GM19372 (cell line): Measurements from ENCODE around the gene TMEM217.

Experiments
- ATAC-seq: cut with Tn5 transposase; IDR thresholded peaks from one replicate; pipeline ENCODE4 v1.9.1; 2021; ENCODE audit warnings: mild to moderate bottlenecking, low read depth, moderate library complexity; ENCODE audit not compliant: unreplicated experiment

The TMEM217 gene

GRCh38 chr6:37280162-37280887, 22.4 kb upstream of the TMEM217 start:
- ATAC-seq, result no peak

GRCh38 chr6:37279366-37280134, 21.6 kb upstream of the TMEM217 start:
- no peak for ATAC-seq

DNA sequence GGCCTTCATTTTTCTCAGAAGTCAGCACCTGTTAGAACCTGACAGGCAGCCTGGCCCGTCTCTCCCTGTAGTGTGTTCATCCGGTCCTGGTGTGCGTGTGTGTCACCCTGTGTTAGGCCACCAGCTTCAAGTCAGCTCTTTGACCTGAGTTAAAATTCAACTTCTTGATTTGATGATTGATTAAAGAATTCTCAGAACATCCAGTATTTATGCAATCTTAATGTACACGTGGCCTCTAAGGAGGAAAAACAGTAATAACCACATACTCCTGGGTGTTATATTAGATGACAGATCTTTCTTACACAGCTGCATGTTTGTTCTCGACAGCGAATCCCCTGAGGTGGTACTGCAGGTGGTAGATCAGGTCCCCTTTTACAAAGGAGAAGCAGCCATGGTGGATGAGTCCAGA, 19.1 kb upstream of the TMEM217 start:
- no peak for ATAC-seq

DNA sequence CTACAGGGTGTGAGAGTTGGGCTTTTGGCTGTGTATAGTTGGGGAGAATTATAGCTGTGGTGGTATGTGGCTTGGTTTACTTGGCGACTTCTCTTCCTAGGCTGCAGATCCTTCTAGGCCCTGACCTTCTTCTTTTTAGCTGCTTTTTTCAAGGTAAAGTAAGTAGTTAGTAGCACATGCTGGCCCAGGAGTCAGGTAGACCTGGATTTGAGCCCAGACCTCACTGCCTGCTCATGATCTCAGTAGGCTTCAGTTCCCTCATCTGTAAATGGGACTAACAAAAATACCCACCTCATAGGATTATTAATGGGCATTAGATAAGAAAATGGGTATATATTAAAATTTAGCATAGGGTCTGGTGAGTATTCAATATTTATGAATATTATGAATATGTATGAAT, 17.4 kb upstream of the TMEM217 start:
- ATAC-seq, result no peak

DNA sequence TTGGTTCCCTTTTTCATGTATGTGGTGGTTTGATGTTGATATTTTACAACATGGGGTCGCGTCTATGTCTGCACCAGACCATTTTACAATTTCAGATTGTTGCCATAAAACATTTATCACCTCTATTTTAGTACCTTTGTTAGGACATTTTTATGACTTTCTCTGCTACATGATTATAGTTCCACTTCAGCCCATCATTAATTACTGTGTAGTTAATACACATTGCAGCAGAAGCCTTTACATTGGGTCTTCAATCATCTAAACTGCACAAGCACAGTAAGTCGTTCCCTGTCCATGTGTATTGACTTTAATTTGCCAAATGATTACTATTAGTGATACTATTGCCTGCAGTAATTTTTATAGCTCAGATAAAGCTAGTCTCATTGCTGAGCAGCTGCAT, 15.7 kb upstream of the TMEM217 start:
- no peak for ATAC-seq

- no peak for ATAC-seq
Measured at GRCh38 chr6:37272834-37273566, 15.1 kb upstream of the TMEM217 start.

DNA sequence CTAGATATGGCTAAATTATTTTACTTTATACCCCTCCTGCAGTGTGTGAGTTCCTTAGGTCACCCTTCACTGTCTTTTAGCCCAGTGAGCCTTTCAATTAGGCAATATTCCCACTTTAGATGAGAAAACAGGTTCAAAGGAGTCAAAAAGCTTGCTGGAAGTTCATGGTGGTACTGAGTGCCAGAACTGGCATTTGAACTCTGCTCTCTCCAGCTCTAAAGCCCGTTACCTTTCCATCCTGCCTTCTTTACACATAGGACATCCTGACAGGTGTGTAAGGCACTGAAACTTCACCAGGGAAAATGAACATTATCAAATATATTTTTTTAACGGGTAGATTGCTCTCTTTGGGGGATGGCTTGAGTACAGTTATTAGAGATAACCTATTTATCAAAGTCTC, 11.2 kb upstream of the TMEM217 start:
- ATAC-seq, result no peak

DNA sequence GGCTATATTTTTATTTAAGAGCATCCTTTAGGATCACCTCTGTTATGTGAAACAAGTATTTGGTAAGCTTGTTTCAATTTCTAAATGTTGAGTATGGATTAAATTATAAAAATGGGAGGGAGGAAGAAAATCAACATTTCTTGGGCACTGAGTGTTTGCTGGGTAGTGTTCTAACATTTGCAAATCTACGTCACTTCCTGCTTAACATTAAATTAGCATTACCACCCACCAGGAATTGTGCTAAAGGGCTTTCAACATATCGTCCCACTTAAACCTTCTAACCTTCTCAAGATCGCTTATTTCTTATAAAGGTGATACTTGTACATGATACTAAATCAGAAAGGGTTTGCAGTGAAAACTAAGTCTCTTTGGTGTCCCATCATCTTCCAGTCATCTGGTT, 7.9 kb upstream of the TMEM217 start:
- ATAC-seq, result no peak

DNA sequence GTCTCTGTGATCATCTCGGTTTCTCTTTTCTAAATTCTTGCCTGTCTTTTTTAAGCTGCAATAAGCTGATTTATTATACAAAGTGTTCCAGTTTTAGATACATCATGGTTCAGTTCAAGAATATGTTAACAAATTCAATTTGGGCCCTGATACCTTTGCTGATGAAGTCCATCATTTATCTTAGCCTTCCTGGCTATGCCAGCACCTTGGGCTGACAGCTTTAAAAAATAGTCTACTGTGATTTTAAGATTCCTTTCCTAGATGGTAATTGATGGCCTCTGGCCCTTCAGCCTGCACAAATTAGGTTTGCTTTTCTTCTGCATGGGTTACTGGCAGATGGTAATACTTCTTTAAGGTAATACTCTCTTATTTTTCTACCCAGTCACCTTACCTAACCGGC, 7.1 kb upstream of the TMEM217 start:
- ATAC-seq, result no peak

DNA sequence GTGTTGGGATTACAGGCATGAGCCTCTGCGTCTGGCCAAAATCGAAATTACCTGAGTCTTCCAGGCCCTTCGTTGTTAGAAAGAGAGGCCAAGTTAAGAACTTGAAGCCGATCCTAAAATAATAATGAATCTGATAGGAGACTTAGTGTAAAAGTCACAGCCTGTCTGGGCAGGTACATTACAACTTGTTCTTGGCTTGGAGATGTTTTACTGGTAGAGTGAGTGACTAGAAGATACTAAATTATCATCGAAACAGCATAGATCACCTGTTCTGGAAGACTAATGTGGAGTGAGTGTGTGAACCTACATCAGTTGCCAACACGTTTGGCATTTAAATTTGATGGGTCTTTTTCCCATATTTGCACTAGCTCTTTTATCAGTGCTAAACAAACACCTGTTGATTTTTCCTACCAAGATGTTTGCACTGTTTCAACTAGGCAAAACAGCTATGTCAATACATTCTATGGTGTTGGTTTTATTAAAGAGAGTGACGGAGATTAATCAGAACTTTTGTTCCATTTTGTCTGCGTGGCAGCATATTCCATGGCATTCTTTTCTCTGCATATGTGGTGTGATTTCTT, 4.6 kb upstream of the TMEM217 start:
- ATAC-seq, result no peak

GRCh38 chr6:37261198-37261597, 3.3 kb upstream of the TMEM217 start:
- ATAC-seq, result no peak

DNA sequence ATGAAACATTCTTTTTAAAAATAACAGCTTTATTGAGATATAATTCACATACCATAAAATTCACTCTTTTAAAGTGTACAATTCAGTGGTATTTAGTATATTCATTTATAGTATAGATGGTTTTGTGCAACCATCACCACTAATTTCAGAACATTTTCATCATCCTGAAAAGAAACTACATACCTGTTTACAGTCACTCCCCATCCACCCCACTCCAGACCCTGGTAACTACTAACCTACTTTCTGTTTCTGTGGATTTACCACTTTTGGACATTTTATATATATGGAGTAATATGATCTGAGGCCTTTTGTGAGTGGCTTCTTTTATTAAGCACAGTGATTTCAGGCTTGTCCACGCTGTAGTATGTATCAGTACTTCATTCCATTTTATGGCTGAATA, 2.5 kb upstream of the TMEM217 start:
- ATAC-seq, result no peak

DNA sequence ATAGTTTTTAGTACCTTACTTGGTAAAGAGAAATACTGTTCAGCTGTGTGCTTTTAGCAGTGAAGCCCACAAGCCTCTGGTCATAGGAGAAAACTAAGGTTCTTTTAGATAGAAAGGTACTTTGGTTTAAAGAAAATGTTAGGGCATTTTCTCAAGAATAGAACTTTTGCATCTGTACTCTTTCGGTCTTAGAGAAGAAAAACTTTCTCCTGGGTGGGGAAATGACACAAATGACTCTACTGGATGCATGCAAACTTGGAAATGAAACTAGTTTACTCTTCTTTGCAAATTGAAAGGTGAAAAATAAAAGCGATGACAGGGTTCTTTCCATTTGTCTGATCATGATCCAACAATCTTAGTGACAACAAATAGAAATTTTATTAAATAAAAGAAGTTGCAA, 2.1 kb upstream of the TMEM217 start:
- no peak for ATAC-seq

GRCh38 chr6:37259191-37259590, 1.2 kb upstream of the TMEM217 start:
- no peak for ATAC-seq

GRCh38 chr6:37258405-37259105, 611 bp upstream of the TMEM217 start:
- ATAC-seq, result no peak

DNA sequence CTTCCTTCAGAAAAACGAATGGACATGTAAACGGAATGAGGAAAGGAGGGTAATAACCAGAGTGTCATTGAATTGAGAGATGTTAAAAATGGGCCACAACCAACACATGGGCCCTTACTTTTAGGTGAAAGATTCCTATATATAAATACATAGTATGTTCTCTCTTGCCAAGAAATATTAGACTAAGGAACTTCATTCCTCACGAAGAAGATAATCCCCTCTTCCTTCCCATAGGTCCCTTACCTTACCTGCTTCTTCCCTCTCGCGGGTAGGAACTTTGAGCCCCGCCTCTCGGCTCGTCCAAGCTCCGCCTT, 667 bp downstream of the TMEM217 start:
- no peak for ATAC-seq

GRCh38 chr6:37256692-37257319, 1.1 kb downstream of the TMEM217 start:
- no peak for ATAC-seq

DNA sequence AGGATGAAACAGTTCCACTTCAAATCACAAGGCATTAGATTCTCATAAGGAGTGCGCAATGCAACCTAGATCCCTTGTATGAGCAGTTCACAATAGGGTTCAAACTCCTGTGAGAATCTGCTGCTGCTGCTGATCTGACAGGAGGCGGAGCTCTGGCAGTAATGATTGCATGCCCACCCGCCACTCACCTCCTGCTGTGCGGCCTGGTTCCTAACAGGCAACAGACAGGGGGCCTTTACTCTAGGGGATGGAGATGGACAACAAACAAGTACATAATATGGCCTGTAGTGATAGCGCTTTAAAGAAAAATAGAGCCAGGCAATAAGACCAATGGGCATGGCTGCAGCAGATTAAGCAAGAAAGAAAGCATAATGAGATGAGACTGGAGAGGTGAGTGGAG, 3.1 kb downstream of the TMEM217 start:
- no peak for ATAC-seq

GRCh38 chr6:37253486-37254007, 4.4 kb downstream of the TMEM217 start:
- ATAC-seq, result no peak

DNA sequence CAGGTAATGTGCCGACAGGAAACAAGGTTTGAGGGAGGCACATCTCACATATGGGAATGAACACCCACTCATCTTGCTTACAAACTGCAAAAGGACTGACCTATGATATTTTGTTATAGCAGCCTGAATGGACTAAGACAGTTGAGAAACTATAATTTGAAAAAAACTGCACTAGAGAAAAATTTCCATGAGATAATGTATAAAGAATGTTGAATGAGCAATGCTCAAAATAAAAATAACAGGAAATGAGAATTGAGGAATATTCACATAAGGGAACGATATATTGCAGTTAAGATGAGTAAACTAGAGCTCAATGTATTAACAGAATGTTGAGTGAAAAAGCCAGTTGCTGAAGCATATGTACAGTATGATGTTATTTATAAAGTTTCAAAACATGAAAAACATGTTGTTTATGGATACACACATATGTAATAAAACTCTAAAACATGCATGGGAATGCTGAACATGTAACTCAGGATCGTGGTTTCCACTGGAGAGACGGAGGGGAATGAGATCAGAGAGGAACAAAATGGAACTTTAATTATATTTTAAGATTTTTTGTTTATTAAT, 6.6 kb downstream of the TMEM217 start:
- ATAC-seq, result no peak
